GM21360 (cell line): ENCODE data around the gene TRUB2.

Experiments
- ATAC-seq: cut with Tn5 transposase; IDR thresholded peaks from one replicate; pipeline ENCODE4 v1.9.1; 2021; ENCODE audit warnings: mild to moderate bottlenecking, moderate library complexity; ENCODE audit not compliant: unreplicated experiment

TRUB2 gene

GRCh38 chr9:128274245-128274644, 48.0 kb downstream of the TRUB2 start:
- ATAC-seq = no peak

- no peak for ATAC-seq
These were observed 50.7 kb downstream of the TRUB2 start for GRCh38 chr9:128271512-128271911.

GRCh38 chr9:128271112-128271511, 51.1 kb downstream of the TRUB2 start:
- no peak for ATAC-seq

- no peak for ATAC-seq
These were observed 55.2 kb downstream of the TRUB2 start for GRCh38 chr9:128266868-128267590.

GRCh38 chr9:128265348-128265847, 56.8 kb downstream of the TRUB2 start:
- ATAC-seq = no peak

- ATAC-seq = no peak
These were observed 59.6 kb downstream of the TRUB2 start for GRCh38 chr9:128262687-128263086.

GRCh38 chr9:128260340-128260739, 61.9 kb downstream of the TRUB2 start:
- no peak for ATAC-seq

GRCh38 chr9:128259156-128259555, 63.1 kb downstream of the TRUB2 start:
- no peak for ATAC-seq

GRCh38 chr9:128258326-128258725, 63.9 kb downstream of the TRUB2 start:
- ATAC-seq = no peak

- no peak for ATAC-seq
These were observed 64.3 kb downstream of the TRUB2 start for GRCh38 chr9:128257907-128258306.

GRCh38 chr9:128257086-128257825, 65.0 kb downstream of the TRUB2 start:
- no peak for ATAC-seq
